ENCODE data around the gene ANKS1B. TPM values are rescaled to one million over a fixed set of nuclear protein-coding genes. Genes with fewer than 3 reads are reported as not detected.
"Not testable (repeated sequence)": the region's sequence is repeated elsewhere in the genome, so short reads cannot be mapped to it uniquely, and the experiment has no call there.

Gene ANKS1B
- total RNA-seq, 1 experiment from 2014 or later = 9.7 TPM

DNA sequence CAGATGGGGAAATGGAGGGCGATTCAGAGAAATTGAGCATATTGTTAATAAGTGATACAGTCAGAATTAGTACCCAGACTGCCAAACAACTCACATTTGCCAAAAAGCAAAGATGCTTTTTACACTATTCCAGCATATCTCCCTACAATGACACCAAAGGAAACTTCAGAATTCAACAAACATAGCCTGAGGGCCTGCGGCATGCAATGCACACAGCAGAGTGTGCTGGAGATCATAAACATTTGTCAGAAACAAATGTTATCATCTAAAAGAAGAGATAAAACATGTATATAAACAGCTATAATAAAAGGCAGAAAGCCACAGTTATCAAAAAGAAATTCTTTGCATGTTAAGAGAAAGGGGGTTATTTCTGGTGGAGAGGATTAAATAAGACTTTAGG, 357.3 kb downstream of the ANKS1B start:
- no peak for DNase-seq (ENCODE audit: low read depth, low spot score)
- H3K27ac ChIP-seq (ENCODE audit: low read length) = no peak overlapping the region
- no peaks in the 10 kb centered on the region for H3K9me3 ChIP-seq (ENCODE audit: control insufficient read depth, insufficient read depth, low read depth, low read length)

DNA sequence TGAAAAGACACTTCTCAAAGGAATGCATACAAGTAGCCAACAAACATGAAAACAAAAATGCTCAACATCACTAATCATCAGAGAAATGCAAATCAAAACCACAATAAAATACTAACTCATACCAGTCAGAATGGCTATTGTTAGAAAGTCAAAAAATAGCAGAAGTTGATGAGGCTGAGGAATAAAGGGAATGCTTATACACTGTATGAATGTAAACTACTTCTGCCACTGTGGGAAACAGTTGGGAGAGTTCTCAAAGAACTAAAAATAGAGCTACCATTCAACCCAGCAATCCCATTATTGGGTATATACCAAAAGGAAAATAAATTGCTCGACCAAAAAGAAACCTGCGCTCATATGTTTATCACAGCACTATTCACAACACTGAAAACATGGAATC, 360.1 kb downstream of the ANKS1B start:
- H3K27ac ChIP-seq (ENCODE audit: low read length); BruUV-seq (replicated peaks); POLR2A ChIA-PET; H3K4me3 ChIP-seq (ENCODE audit: low read depth in 2 of 2, low read length in 2 of 2); H3K9me3 ChIP-seq (ENCODE audit: control insufficient read depth, insufficient read depth, low read depth, low read length); H3K4me1 ChIP-seq (ENCODE audit: control insufficient read depth, insufficient read depth, low read length); DNase-seq (ENCODE audit: low read depth, low spot score); ATAC-seq; intact Hi-C loops (cut with micrococcal nuclease; ENCODE audit: unreplicated experiment); H3K27me3 ChIP-seq (ENCODE audit: control insufficient read depth, insufficient read depth, low read length); in situ Hi-C loops (cut with HindIII; ENCODE audit: low pct_unique_long_range_greater_than_20kb, low sequenced_read_pairs); CTCF ChIA-PET; H3K36me3 ChIP-seq (ENCODE audit: control insufficient read depth, insufficient read depth, low read length): not testable (repeated sequence)

More for the DNA sequence above, 357.3 kb downstream of the ANKS1B start:
- TF ChIP-seq, protein P1, sequence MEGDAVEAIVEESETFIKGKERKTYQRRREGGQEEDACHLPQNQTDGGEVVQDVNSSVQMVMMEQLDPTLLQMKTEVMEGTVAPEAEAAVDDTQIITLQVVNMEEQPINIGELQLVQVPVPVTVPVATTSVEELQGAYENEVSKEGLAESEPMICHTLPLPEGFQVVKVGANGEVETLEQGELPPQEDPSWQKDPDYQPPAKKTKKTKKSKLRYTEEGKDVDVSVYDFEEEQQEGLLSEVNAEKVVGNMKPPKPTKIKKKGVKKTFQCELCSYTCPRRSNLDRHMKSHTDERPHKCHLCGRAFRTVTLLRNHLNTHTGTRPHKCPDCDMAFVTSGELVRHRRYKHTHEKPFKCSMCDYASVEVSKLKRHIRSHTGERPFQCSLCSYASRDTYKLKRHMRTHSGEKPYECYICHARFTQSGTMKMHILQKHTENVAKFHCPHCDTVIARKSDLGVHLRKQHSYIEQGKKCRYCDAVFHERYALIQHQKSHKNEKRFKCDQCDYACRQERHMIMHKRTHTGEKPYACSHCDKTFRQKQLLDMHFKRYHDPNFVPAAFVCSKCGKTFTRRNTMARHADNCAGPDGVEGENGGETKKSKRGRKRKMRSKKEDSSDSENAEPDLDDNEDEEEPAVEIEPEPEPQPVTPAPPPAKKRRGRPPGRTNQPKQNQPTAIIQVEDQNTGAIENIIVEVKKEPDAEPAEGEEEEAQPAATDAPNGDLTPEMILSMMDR (IDR thresholded peaks at IDR 0.05) = no peak
- TF ChIP-seq TCF7L2 (IDR thresholded peaks at IDR 0.05; ENCODE audit: low read depth, low read length) (no peak), POLR2AphosphoS5 (IDR thresholded peaks at IDR 0.05; ENCODE audit: low read depth, low read length) (no peak), SIN3A (IDR thresholded peaks at IDR 0.05; ENCODE audit: borderline replicate concordance, insufficient read depth, low read depth, low read length) (no peak)
- TF ChIP-seq, protein P2, sequence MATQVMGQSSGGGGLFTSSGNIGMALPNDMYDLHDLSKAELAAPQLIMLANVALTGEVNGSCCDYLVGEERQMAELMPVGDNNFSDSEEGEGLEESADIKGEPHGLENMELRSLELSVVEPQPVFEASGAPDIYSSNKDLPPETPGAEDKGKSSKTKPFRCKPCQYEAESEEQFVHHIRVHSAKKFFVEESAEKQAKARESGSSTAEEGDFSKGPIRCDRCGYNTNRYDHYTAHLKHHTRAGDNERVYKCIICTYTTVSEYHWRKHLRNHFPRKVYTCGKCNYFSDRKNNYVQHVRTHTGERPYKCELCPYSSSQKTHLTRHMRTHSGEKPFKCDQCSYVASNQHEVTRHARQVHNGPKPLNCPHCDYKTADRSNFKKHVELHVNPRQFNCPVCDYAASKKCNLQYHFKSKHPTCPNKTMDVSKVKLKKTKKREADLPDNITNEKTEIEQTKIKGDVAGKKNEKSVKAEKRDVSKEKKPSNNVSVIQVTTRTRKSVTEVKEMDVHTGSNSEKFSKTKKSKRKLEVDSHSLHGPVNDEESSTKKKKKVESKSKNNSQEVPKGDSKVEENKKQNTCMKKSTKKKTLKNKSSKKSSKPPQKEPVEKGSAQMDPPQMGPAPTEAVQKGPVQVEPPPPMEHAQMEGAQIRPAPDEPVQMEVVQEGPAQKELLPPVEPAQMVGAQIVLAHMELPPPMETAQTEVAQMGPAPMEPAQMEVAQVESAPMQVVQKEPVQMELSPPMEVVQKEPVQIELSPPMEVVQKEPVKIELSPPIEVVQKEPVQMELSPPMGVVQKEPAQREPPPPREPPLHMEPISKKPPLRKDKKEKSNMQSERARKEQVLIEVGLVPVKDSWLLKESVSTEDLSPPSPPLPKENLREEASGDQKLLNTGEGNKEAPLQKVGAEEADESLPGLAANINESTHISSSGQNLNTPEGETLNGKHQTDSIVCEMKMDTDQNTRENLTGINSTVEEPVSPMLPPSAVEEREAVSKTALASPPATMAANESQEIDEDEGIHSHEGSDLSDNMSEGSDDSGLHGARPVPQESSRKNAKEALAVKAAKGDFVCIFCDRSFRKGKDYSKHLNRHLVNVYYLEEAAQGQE (IDR thresholded peaks at IDR 0.05; ENCODE audit: insufficient read depth in 1 of 2, low read depth in 2 of 2, low read length in 1 of 2) = no peak
- in situ Hi-C loops (cut with HindIII; ENCODE audit: low pct_unique_long_range_greater_than_20kb, low sequenced_read_pairs) (no loop called here), intact Hi-C loops (cut with micrococcal nuclease; ENCODE audit: unreplicated experiment) (no loop called here)
- ChIA-PET POLR2A (no interaction called here), CTCF (no interaction called here)
- no peak for ATAC-seq
- no peaks in the 10 kb centered on the region for H3K4me1 ChIP-seq (ENCODE audit: control insufficient read depth, insufficient read depth, low read length)
- BruUV-seq (replicated peaks) = no TSS peak
- H3K4me3 ChIP-seq (ENCODE audit: low read depth in 2 of 2, low read length in 2 of 2) = no peak overlapping the region
- H3K27me3 ChIP-seq (ENCODE audit: control insufficient read depth, insufficient read depth, low read length) = no peaks in the 10 kb centered on the region
- H3K36me3 ChIP-seq (ENCODE audit: control insufficient read depth, insufficient read depth, low read length) = no peaks in the 10 kb centered on the region

DNA sequence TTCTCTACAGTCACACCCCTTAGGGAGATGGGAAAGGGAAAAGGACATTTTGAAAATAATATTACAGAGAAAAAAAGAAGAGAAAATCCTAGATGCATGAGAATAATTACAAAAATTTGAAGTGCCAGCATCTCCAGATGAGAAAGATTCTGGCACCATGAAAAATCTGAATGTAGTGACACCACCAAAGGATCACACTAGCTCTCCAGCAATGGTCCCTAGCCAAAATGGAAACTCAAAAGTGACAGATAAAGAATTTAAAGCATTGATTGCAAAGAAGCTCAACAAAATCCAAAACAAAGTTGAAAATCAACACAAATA, 364.6 kb downstream of the ANKS1B start:
- no peaks in the 10 kb centered on the region for H3K4me1 ChIP-seq (ENCODE audit: control insufficient read depth, insufficient read depth, low read length)
- TF ChIP-seq, protein P1 (IDR thresholded peaks at IDR 0.05) = peak; percentile 32; the same call in 1 of the 2 replicates
- TF ChIP-seq SIN3A (IDR thresholded peaks at IDR 0.05; ENCODE audit: borderline replicate concordance, insufficient read depth, low read depth, low read length) = no peak
- peaks cover 5% of the 10 kb centered on the region; the same call in 1 of the 2 replicates for H3K9me3 ChIP-seq (ENCODE audit: control insufficient read depth, insufficient read depth, low read depth, low read length)
- ATAC-seq (no peak), DNase-seq (ENCODE audit: low read depth, low spot score) (no peak)
- ChIA-PET POLR2A (no interaction called here), CTCF (interaction anchor here (1.0 kb wide), 1 partner anchor 229 kb away, joined by 7 read pairs; no protein-coding TSS in a partner anchor)
- no TSS peak for BruUV-seq (replicated peaks)
- no peak overlapping the region for H3K27ac ChIP-seq (ENCODE audit: low read length)
- intact Hi-C loops (cut with micrococcal nuclease; ENCODE audit: unreplicated experiment) = no loop called here
- H3K36me3 ChIP-seq (ENCODE audit: control insufficient read depth, insufficient read depth, low read length) = no peaks in the 10 kb centered on the region
- no peak overlapping the region for H3K4me3 ChIP-seq (ENCODE audit: low read depth in 2 of 2, low read length in 2 of 2)
- H3K27me3 ChIP-seq (ENCODE audit: control insufficient read depth, insufficient read depth, low read length) = no peaks in the 10 kb centered on the region
- in situ Hi-C loops (cut with HindIII; ENCODE audit: low pct_unique_long_range_greater_than_20kb, low sequenced_read_pairs) = no loop called here
